Measurements from ENCODE around the gene SDK1.
"Not testable (repeated sequence)": the region's sequence is repeated elsewhere in the genome, so short reads cannot be mapped to it uniquely, and the experiment has no call there.

The SDK1 gene

GRCh38 chr7:4241304-4241612 is 940.2 kb downstream of the SDK1 start:
- DNase-seq = no peak

- no peak for DNase-seq
Observed at GRCh38 chr7:4241791-4242190, 940.7 kb downstream of the SDK1 start.

GRCh38 chr7:4242706-4243105 is 941.7 kb downstream of the SDK1 start:
- DNase-seq = no peak

GRCh38 chr7:4244041-4244440 is 943.0 kb downstream of the SDK1 start:
- DNase-seq = no peak

- DNase-seq = no peak
Observed at GRCh38 chr7:4244635-4245034, 943.6 kb downstream of the SDK1 start.

- DNase-seq = no peak
Observed at GRCh38 chr7:4245135-4245865, 944.2 kb downstream of the SDK1 start.

- no peak for DNase-seq
Observed at GRCh38 chr7:4245866-4246470, 944.9 kb downstream of the SDK1 start.

GRCh38 chr7:4246536-4246935 is 945.5 kb downstream of the SDK1 start:
- no peak for DNase-seq

- no peak for DNase-seq
Observed at GRCh38 chr7:4247106-4247876, 946.2 kb downstream of the SDK1 start.

- DNase-seq = no peak
Observed at GRCh38 chr7:4248295-4248694, 947.2 kb downstream of the SDK1 start.

GRCh38 chr7:4249241-4249640 is 948.2 kb downstream of the SDK1 start:
- DNase-seq = no peak

- DNase-seq = no peak
Observed at GRCh38 chr7:4255336-4255735, 954.3 kb downstream of the SDK1 start.

- DNase-seq = no peak
Observed at GRCh38 chr7:4256286-4256685, 955.2 kb downstream of the SDK1 start.

GRCh38 chr7:4257146-4258111 is 956.4 kb downstream of the SDK1 start:
- no peak for DNase-seq

GRCh38 chr7:4260116-4260515 is 959.1 kb downstream of the SDK1 start:
- not testable (repeated sequence) for DNase-seq

- DNase-seq = no peak
Observed at GRCh38 chr7:4260867-4261600, 960.0 kb downstream of the SDK1 start.

- DNase-seq = no peak
Observed at GRCh38 chr7:4261601-4261960, 960.5 kb downstream of the SDK1 start.

- DNase-seq = not testable (repeated sequence)
Observed at GRCh38 chr7:4264206-4264605, 963.2 kb downstream of the SDK1 start.

GRCh38 chr7:4265066-4265465 is 964.0 kb downstream of the SDK1 start:
- DNase-seq = no peak

GRCh38 chr7:4265676-4266075 is 964.6 kb downstream of the SDK1 start:
- no peak for DNase-seq

GRCh38 chr7:4266270-4267040 is 965.4 kb downstream of the SDK1 start:
- no peak for DNase-seq

Data from GOT3 (cell line).